Motor neuron (in vitro differentiated cells): ENCODE data around the gene PPP1R9A. TPM values are rescaled to one million over a fixed set of nuclear protein-coding genes. Genes with fewer than 3 reads are reported as not detected.

Experiments
- ATAC-seq, 8 experiments: fragments of 200-7000 bp; cut with Tn5 transposase; replicated peaks in 6 of 8; 2 replicates each; pipeline ENCODE4 v1.8.0; 2021; ENCODE audit warnings: mild to moderate bottlenecking in 8 of 8, moderate library complexity in 8 of 8
- H3K27ac ChIP-seq, 2 donors: fragments of 250-450 bp; sonication (Bioruptor Pico); 2 replicates each; pipeline ENCODE4 v1.9.0; 2021; ENCODE audit warnings: antibody characterized with exemption in 2 of 2, mild to moderate bottlenecking in 2 of 2, moderate library complexity in 1 of 2
- H3K4me1 ChIP-seq, 2 donors: fragments of 250-450 bp; sonication (Bioruptor Pico); replicated peaks in 1 of 2; 2 replicates each; pipeline ENCODE4 v1.6.1; 2021; ENCODE audit warnings: antibody characterized with exemption in 2 of 2, mild to moderate bottlenecking in 2 of 2, moderate library complexity in 1 of 2
- H3K4me3 ChIP-seq, 5 donors: fragments of 250-450 bp; sonication (Bioruptor Pico); 2 replicates each; pipeline ENCODE4 v1.9.0; 2021; ENCODE audit warnings: antibody characterized with exemption in 5 of 5, mild to moderate bottlenecking in 5 of 5, moderate library complexity in 4 of 5
- WGBS, 10 experiments: fragments of 450-650 bp; shearing (Covaris generic); methylation state at CpG; one replicate each; pipeline ENCODE4 v1.0.0; 2022; 5-methylcytosine and 5-hydroxymethylcytosine counted together
- in situ Hi-C, 9 experiments: fragments of 400-800 bp; cut with MboI; loops; one replicate each; pipeline ENCODE4 v1.15.0; 2021; ENCODE audit warnings: low sequenced_read_pairs in 9 of 9, low pct_unique_long_range_greater_than_20kb in 2 of 9; ENCODE audit not compliant: unreplicated experiment in 9 of 9
- total RNA-seq, 8 experiments: library from RNA; unstranded; fragments of 300-600 nt; gene quantifications; 2 replicates each; pipeline versions ENCODE4 v1.2.3 to v1.2.4, GENCODE V29; 2022

The PPP1R9A gene
- total RNA-seq, 8 experiments from 2014 or later: 0.03 to 26.6 (median 16.1) TPM

- in situ Hi-C loops: no loop called here
- ATAC-seq: no peak
- Histone ChIP-seq H3K4me3 (no peak overlapping the region), H3K27ac (no peak overlapping the region), H3K4me1 (peaks cover 0 to 20% of the 10 kb centered on the region in 2 donors)
- WGBS, 10 experiments: 60 to 100% (median 83%) methylated on average over 1 to 4 of the region's 4 CpGs; no CpG with 5 or more reads in 3 of the 10 experiments
Observed at GRCh38 chr7:95263785-95264362, 356.5 kb downstream of the PPP1R9A start.

DNA sequence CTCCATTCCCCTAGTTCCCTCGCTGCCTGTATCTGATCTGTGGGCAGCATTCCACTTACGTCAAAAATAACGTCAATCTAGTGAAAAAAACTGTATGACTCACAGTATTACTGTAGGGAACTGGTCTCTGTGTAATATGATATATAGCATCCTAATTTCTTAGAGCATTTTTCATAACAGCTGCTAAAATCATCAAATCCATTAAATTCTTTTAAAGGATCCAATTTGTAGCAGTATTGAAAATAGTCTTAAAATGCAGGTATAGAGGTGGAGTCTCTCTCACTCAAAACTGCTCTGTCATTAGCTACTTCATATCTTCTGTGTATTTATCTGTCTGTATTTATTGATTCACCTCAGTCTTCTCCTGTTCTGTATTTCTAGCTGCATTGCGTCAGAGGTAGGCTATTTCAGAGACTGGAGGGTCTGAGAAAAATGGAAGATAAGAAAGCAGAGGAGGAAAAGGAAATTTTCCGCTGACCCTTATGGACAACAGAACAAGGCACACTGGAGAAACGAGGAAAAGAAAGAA is 357.0 kb downstream of the PPP1R9A start:
- Histone ChIP-seq H3K4me3 (no peak overlapping the region), H3K4me1 (peaks cover 0 to 15% of the 10 kb centered on the region in 2 donors), H3K27ac (no peak overlapping the region)
- WGBS, 10 experiments: 26 to 83% (median 63%) methylated on average over 1 to 6 of the region's 6 CpGs
- in situ Hi-C loops: no loop called here
- peak in 7 of 8 experiments; percentile 25 to 97 (median 94) for ATAC-seq

DNA sequence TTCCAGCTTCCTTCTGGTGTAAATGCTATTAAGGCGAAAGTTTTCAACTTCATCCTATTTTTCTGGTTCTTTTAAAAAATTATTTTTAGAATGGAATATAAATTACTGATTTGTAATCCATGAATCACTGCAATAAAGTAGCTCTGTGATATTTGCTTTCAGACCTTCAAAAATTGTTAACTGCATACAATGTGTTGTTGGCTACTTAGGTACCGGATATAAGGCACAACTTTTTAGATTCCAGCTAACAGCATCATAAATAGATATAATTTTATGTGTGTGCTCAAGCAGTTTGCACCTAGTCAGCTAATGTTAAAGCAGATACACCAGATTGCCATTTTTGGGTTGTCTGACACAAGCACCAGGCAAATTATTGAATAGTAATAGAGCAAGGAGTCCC is 358.2 kb downstream of the PPP1R9A start:
- in situ Hi-C loops: no loop called here
- H3K4me3 ChIP-seq: no peak overlapping the region
- ATAC-seq: no peak
- 6 to 100% (median 94%) methylated on average over 1 to 2 of the region's 2 CpGs; no CpG with 5 or more reads in 2 of the 10 experiments for WGBS, 10 experiments
- no peak overlapping the region for H3K27ac ChIP-seq
- H3K4me1 ChIP-seq: peaks cover 0 to 6% of the 10 kb centered on the region in 2 donors

DNA sequence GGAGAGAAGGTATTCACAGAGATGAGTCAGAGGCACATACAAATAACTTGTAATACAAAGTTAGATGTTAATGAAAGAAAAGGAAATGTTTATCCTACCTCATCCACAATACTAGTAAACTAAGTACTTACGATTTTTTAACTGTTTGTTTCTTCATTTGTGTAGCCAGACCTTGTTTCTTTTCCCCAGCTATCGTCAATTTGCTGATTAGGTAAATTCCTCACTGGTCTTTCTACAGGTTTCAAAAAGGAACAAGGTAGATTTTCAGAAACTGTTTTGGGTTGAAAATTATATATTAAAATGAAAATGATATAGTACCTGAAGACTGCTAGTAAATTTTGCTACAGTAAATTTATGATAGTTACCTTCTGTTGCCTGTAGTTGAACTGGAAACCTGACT is 360.4 kb downstream of the PPP1R9A start:
- in situ Hi-C loops: no loop called here
- ATAC-seq: no peak

GRCh38 chr7:95269640-95270039 is 362.2 kb downstream of the PPP1R9A start:
- H3K4me1 ChIP-seq: no peaks in the 10 kb centered on the region
- in situ Hi-C loops: no loop called here
- WGBS, 10 experiments: 13 to 97% (median 86%) methylated on average over 2 to 5 of the region's 5 CpGs; no CpG with 5 or more reads in 1 of the 10 experiments
- no peak for ATAC-seq
- H3K4me3 ChIP-seq: no peak overlapping the region
- no peak overlapping the region for H3K27ac ChIP-seq

More for the DNA sequence above, 360.4 kb downstream of the PPP1R9A start:
- Histone ChIP-seq H3K27ac (no peak overlapping the region), H3K4me3 (no peak overlapping the region), H3K4me1 (peaks cover 0 to 6% of the 10 kb centered on the region in 2 donors)
- WGBS, 10 experiments: 27 to 100% (median 80%) methylated on average over 1 to 2 of the region's 2 CpGs; no CpG with 5 or more reads in 2 of the 10 experiments

DNA sequence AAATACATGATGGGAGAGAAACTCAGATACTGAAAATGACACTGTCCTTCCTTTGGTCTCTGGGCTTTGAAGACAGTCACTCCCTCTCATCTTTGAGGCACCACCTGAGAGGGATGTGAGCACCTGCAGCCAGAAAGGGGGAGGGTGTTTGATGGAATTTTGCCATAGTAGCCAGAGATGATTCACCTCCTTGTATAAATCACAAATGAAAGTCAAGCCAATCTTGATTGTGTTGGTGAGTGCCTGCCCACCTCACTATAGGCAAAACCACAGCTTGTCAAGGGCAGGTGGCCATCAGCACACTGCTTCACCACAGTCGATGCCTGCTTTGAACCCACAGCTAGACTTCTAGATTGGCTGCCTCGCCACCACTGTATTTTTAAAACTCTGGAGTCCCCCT is 368.7 kb downstream of the PPP1R9A start:
- Histone ChIP-seq H3K27ac (no peak overlapping the region), H3K4me1 (no peaks in the 10 kb centered on the region), H3K4me3 (no peak overlapping the region)
- in situ Hi-C loops: no loop called here
- 17 to 100% (median 67%) methylated on average over 1 to 2 of the region's 2 CpGs; no CpG with 5 or more reads in 3 of the 10 experiments for WGBS, 10 experiments
- ATAC-seq: no peak

GRCh38 chr7:95279417-95279816 is 372.0 kb downstream of the PPP1R9A start:
- WGBS, 10 experiments: 0 to 90% (median 50%) methylated on average over 1 to 2 of the region's 2 CpGs; no CpG with 5 or more reads in 1 of the 10 experiments
- Histone ChIP-seq H3K4me3 (no peak overlapping the region), H3K27ac (no peak overlapping the region), H3K4me1 (no peaks in the 10 kb centered on the region)
- in situ Hi-C loops: no loop called here
- no peak for ATAC-seq

DNA sequence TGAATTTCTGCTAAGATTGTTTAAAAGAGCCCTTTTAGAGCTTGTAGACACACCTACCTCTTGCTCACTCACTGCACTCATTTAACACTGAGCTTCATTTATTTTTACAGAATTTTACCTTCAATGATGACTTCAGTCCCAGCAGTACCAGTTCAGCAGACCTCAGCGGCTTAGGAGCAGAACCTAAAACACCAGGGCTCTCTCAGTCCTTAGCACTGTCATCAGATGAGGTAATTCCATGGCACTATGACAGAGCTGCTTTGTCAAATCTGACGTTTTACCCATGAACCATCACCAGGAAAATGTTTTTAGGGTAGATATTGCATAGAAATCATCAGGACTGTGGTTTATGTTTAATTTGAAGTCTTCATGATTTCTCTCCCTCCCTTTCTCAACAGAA is 378.7 kb downstream of the PPP1R9A start:
- WGBS, 10 experiments: 0 to 100% (median 65%) methylated on average over 1 to 2 of the region's 2 CpGs; no CpG with 5 or more reads in 2 of the 10 experiments
- peak in 2 of 8 experiments; percentile 68 to 84 for ATAC-seq
- in situ Hi-C loops: no loop called here

GRCh38 chr7:95290166-95290830 is 382.9 kb downstream of the PPP1R9A start:
- H3K4me3 ChIP-seq: no peak overlapping the region
- in situ Hi-C loops: no loop called here
- WGBS, 10 experiments: 0 to 100% (median 85%) methylated on average over 1 to 7 of the region's 7 CpGs
- H3K27ac ChIP-seq: no peak overlapping the region
- H3K4me1 ChIP-seq: peaks cover 0 to 12% of the 10 kb centered on the region in 2 donors
- ATAC-seq: peak in 3 of 8 experiments; percentile 29 to 96 (median 83)

More for the DNA sequence above, 378.7 kb downstream of the PPP1R9A start:
- Histone ChIP-seq H3K4me1 (peaks cover 0 to 16% of the 10 kb centered on the region in 2 donors), H3K27ac (no peak overlapping the region), H3K4me3 (no peak overlapping the region)

DNA sequence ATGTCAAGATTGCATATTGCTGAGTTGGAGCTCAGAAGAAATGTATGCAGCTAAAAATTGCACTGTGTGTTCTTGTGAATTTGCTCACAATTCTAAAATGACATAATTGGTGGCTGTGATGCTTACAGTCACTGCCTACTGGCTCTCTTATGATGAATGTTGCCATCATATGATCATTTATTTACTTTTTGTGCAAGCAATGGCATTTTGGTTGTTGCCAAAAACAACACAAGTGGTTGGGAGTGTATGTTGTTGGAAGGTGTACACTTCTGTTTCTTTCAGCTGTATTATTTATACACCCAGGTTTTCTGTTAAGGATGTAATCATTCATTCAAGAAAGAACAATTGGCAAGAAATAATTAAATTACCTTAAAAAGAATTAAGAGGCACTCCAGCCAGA is 388.0 kb downstream of the PPP1R9A start:
- Histone ChIP-seq H3K4me1 (no peaks in the 10 kb centered on the region), H3K27ac (no peak overlapping the region), H3K4me3 (no peak overlapping the region)
- no peak for ATAC-seq
- in situ Hi-C loops: no loop called here

- Histone ChIP-seq H3K4me1 (no peaks in the 10 kb centered on the region), H3K4me3 (no peak overlapping the region), H3K27ac (no peak overlapping the region)
- ATAC-seq: no peak
- WGBS, 10 experiments: 44 to 94% (median 80%) methylated on average over 2 to 6 of the region's 6 CpGs
- in situ Hi-C loops: no loop called here
Observed at GRCh38 chr7:95296456-95296855, 389.1 kb downstream of the PPP1R9A start.

GRCh38 chr7:95297041-95297440 is 389.6 kb downstream of the PPP1R9A start:
- H3K27ac ChIP-seq: no peak overlapping the region
- no peak for ATAC-seq
- no peak overlapping the region for H3K4me3 ChIP-seq
- in situ Hi-C loops: no loop called here
- 13 to 100% (median 69%) methylated on average over 1 of the region's 1 CpG; no CpG with 5 or more reads in 2 of the 10 experiments for WGBS, 10 experiments
- no peaks in the 10 kb centered on the region for H3K4me1 ChIP-seq

GRCh38 chr7:95298091-95298490 is 390.7 kb downstream of the PPP1R9A start:
- H3K4me3 ChIP-seq: no peak overlapping the region
- in situ Hi-C loops: no loop called here
- no peak for ATAC-seq
- no peak overlapping the region for H3K27ac ChIP-seq
- peaks cover 0 to 3% of the 10 kb centered on the region in 2 donors for H3K4me1 ChIP-seq
- WGBS, 10 experiments: 33 to 100% (median 100%) methylated on average over 1 to 3 of the region's 3 CpGs; no CpG with 5 or more reads in 3 of the 10 experiments
